ENCODE results near the gene LYST. TPM values are rescaled to one million over a fixed set of nuclear protein-coding genes. Genes with fewer than 3 reads are reported as not detected.

Gene LYST
- total and polyA plus RNA-seq, 2 of the 4 experiments (the other 2 are of a cell fraction): 2.2 to 7.2 TPM

GRCh38 chr1:235724730-235725129 lies 142.0 kb downstream of the LYST start:
- Histone ChIP-seq H3K4me2 (ENCODE audit: low read depth, low read length) (no peak overlapping the region), H2AFZ (replicated peaks; ENCODE audit: low read length, poor library complexity) (no peak overlapping the region), H3K9me3 (ENCODE audit: control insufficient read depth, insufficient read depth, low read length) (no peaks in the 10 kb centered on the region), H2BK120ac (ENCODE audit: low read depth, low read length) (no peak overlapping the region), H3K4ac (ENCODE audit: low read depth, low read length) (no peak overlapping the region), H3K56ac (ENCODE audit: extremely low read depth, insufficient read depth, low read length) (no peak overlapping the region), H4K20me1 (ENCODE audit: insufficient read depth, low read length) (no peaks in the 10 kb centered on the region), H2BK15ac (ENCODE audit: low read depth, low read length) (no peak overlapping the region), H2AK9ac (replicated peaks; ENCODE audit: low read depth, low read length, poor library complexity) (no peak overlapping the region), H3K9ac (ENCODE audit: low read depth, low read length) (no peak overlapping the region), H3K23ac (ENCODE audit: low read depth, low read length) (no peak overlapping the region), H3K27ac (ENCODE audit: insufficient read depth, low read length) (no peak overlapping the region), H4K91ac (ENCODE audit: insufficient read depth, low read depth, low read length) (no peak overlapping the region), H3K27me3 (ENCODE audit: control insufficient read depth, insufficient read depth, low read length) (no peaks in the 10 kb centered on the region), H3K36me3 (ENCODE audit: control insufficient read depth, insufficient read depth, low read length) (peaks cover 6% of the 10 kb centered on the region), H2AK5ac (ENCODE audit: low read depth, low read length) (no peak overlapping the region), H4K8ac (ENCODE audit: low read depth in 2 of 2, low read length in 2 of 2) (no peak overlapping the region), H3K79me1 (ENCODE audit: low read depth in 1 of 2, low read length in 2 of 2) (no peaks in the 10 kb centered on the region), H3K9me1 (ENCODE audit: insufficient read depth, low read length) (0 out of 2 replicates have a peak, but pooled peaks cover 3% of the 10 kb centered on the region), H2BK5ac (ENCODE audit: low read depth, low read length, poor library complexity, severe bottlenecking) (no peak overlapping the region), H4K5ac (ENCODE audit: low read depth, low read length) (no peak overlapping the region), H3K14ac (replicated peaks; ENCODE audit: low read depth, low read length) (no peak overlapping the region), H3K4me1 (ENCODE audit: control insufficient read depth, insufficient read depth, low read length) (no peaks in the 10 kb centered on the region), H3K4me3 (ENCODE audit: insufficient read depth, low read depth, low read length) (no peak overlapping the region), H2BK20ac (ENCODE audit: low read depth, low read length) (no peak overlapping the region), H3K18ac (ENCODE audit: low read depth, low read length) (no peak overlapping the region)
- in situ Hi-C loops (cut with MboI; ENCODE audit: low sequenced_read_pairs) (no loop called here), dilution Hi-C loops (cut with HindIII; ENCODE audit: low sequenced_read_pairs, unreplicated experiment) (no loop called here), intact Hi-C loops (cut with micrococcal nuclease) (no loop called here)
- ChIA-PET CTCF (interaction anchor here (0.6 kb wide), 1 partner anchor 656 kb away, joined by 3 read pairs; no protein-coding TSS in a partner anchor), POLR2A (ENCODE audit: unreplicated experiment) (no interaction called here)
- ATAC-seq (ENCODE audit: low read depth) (no peak), DNase-seq (no peak)
- TF ChIP-seq ELK1 (IDR thresholded peaks at IDR 0.05; ENCODE audit: borderline replicate concordance, low read depth, low read length): no peak
- no TSS peak for BruUV-seq (replicated peaks)
- no CpG with 5 or more reads among the region's 2 CpGs for WGBS, 2 experiments (ENCODE audit: extremely low coverage in 2 of 2, insufficient read length in 1 of 2)

All from IMR-90 (cell line).